GM11168 (cell line): ENCODE data around the gene PSG2.
"Not testable (repeated sequence)": the region's sequence is repeated elsewhere in the genome, so short reads cannot be mapped to it uniquely, and the experiment has no call there.

Experiments
- in situ Hi-C: fragments of 300-500 bp; cut with MboI; formaldehyde crosslinking; loops from one replicate; pipeline ENCODE4 v1.12.0; 2022; ENCODE audit warnings: low sequenced_read_pairs; ENCODE audit not compliant: unreplicated experiment

PSG2 gene

DNA sequence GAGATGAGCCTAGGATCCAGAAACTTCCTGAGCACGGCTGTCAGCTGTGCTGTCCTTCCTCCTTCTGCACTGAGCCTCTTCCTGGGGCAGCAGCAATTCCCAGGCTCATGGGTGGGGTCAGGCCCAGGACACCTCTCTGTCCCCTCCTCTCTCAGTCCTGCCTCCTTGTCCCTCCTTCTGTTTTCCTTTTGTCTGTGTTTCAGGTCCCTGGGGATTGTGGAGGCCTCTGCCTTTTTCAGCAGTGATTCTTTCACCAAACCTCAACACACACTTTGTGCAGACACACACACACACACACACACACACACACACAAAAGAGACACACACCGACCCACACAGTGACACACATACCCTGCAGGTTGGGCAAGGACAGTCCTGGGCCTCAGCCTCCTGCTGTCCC, at the start of gene PSG2:
Gene PSG2 (minus strand): TSS at position 101 of the 400 bp plus-strand sequence. CDS start 132 bp downstream, outside the sequence.
- in situ Hi-C loops: not testable (repeated sequence)

DNA sequence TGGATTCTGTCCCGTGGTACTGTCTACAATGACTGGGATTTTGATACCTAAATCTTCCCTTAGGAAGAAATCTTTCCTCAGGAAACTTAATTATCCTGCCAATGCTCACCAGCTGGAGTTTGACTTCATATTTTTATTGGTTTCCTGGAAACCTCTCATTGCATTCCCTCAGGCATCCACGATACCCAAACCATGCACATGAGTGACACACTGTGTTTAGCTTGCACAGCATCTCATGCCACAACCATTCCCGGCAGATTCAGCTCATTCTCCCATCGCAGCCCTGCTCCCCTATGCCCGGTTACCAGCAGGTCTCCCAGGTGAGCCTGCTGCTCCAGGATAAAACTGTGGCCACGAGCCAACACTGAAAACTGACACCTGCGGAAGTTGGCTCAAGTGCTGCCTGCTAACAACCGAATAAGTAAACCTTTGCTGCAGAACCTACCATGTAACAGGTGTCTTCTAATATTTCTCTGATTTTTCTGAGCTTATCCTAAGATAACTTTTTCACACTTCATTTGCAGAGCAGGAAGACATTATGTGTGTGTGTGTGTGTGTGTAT, 48.9 kb upstream of the PSG2 start:
- in situ Hi-C loops: not testable (repeated sequence)

DNA sequence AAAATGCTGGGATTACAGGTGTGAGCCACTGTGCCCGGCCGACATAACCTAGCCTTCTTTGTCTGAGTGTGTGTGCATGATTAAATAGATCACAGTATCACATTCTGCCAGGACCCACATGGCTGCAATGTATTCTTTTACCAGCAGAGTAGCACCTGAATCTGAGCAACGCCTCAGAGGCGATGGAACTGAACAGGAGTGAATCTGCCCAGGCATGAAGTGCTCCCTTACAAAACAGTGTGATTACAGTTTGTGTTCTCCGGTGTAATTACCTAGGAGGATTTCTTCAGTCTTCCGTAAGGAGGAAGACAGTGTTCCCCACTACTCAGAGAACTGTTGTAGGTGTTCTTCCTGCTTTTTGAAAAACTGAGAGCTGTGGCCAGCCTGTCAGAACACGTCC, 46.7 kb upstream of the PSG2 start:
- in situ Hi-C loops: not testable (repeated sequence)

DNA sequence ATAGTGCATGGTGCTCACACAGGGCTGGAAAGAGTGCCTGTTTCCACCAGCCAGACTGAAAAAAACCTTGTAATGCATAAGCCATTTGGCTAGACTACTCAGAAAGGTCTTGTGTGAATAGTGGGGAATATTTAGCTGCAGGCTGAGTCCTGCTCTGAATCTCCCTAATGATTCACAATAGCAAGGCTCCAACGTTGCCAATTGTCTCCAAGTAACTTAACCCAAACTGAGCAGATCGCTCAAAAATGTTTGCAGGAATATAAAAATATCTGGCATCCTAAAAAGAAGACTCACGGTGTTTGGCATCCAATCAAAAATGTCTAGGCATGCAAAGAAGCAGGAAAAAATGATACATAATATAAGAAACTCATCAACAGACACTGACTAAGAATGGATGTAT, 44.8 kb upstream of the PSG2 start:
- in situ Hi-C loops: not testable (repeated sequence)

DNA sequence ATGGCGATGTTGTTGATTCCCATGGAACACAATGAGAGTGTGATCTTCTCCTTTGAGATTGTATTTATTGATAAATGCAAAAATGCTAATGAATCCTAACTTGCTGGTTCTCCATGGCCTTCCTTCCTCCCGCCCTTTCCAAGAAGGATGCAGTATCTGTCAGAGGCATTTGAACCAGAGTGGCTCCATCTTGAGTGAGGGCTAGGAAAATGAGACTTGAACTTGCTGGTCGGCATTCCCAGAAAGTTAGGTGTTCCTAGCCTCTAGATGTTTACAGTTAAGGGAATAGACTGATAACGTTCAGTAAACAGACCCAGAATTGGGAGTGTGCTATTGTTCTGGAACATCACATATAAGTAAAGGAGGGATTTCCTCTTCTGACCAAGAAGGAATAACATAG, 44.2 kb upstream of the PSG2 start:
- in situ Hi-C loops: no loop called here

DNA sequence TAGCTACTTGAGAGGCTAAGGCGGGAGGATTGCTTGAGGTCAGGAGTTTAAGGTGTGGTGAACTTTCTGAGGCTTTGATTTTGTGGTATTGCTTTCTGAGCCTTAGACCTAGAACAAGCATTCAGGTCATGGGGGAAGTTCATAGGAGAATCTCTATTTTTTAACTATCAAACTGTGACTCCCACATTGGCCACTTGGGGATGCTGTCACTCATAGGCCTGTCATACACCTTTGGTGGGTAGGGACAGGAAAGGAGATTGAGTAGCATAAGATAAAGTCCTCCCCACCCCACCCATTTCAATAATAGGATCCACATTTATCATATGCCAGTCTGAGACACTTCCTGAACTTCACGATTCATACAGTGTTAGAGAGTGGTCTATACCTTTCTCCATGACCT, 41.9 kb upstream of the PSG2 start:
- in situ Hi-C loops: no loop called here

DNA sequence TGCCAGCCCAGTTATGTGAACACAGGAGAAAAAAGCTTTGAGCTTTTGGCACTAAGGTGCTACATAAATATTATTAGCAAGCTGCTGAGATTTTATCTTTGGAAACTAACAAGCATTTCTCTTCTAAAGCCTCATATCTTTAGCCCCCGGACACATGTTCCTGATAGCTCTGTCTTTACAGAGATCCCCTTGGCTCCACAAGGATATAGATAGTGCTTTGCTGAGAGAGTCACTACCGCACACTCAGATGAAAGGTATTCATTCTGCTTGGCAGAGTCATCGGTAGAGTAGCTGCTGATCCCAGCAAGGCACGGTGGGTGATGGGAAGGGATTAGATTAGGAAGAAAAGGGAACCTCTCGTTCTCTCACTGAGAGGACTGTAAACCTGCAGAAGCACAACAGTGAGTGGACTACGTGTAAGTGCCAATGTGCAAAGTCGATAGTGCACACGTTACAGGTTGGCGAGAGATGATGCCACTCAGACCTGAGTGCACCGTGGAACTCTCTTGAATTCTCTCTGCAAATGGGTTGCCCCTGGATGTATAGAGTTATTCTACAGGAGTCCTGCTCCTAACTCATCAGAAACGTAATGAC, 38.0 kb upstream of the PSG2 start:
- in situ Hi-C loops: not testable (repeated sequence)

DNA sequence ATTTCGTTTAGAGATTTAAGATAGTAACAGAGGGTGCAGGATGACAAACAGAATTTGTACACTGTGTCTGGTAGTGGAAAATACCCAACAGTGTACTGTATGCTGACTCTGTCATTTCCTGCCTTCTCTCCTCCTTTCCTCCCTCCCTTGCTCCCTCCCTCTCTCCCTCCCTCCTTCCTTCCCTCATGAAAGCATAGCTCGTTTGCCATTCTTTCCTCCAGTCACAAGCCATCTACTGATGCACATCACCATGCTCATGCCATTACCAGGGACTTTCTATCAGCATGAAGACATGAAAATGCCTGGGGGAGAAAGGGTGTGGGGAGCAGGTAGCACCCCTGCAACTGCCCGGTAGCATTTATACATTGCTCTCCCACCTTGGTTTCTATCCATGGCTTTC, 37.0 kb upstream of the PSG2 start:
- in situ Hi-C loops: not testable (repeated sequence)

DNA sequence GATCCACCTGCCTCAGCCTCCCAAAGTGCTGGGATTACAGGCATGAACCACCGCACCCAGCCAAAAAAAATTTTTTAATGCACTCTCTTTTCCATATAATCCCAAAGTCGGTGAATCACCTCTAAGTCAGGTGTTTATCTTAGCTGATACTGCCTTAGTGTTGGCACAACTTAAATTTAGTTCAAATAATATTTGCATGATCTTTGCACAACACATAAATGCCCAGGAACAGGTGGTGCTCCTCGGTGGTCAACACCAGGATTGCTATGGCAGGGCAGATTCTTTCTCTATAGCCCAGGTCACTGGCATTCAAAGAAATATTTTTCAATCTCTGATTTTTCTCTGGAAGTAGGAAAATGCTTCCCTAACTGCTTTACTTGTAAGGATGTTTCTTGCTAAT, 33.9 kb upstream of the PSG2 start:
- in situ Hi-C loops: not testable (repeated sequence)

DNA sequence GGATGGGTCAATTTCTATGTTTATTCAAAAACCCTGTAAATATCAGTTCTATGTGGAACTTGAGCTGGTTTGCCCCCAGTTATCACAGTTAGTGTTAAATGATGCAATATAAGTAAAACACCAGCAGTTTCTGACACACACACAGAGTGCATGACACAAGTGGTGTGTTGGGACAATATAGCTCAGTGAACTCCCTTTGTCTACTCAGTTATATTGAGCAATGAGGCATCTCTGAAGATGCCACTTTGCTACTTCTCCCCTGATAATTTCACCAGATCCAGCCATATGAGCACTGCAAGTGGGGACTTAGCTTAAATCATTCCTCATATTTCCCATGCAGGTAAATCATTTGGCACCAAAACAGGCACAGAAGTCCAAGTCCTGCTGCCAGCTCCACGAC, 33.0 kb upstream of the PSG2 start:
- in situ Hi-C loops: not testable (repeated sequence)

DNA sequence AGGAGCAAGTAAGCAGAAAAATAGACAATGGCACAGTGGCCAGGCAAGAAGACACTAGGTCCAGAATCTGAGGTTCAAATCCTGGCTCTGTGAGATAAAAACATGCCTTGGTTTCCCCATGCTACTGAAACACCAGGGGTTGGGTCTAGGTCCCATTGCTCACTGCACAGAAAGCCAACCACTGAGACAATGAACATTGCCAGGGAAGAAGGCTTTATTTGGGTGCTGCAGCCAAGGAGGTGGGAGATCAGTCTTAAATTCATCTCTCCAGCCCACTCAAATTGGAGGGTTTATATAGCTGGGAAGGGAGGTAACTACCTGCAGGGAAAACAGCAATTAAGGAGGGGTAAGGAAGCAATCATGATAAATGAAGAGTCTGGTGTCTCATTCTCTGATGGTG, 32.6 kb upstream of the PSG2 start:
- in situ Hi-C loops: not testable (repeated sequence)

DNA sequence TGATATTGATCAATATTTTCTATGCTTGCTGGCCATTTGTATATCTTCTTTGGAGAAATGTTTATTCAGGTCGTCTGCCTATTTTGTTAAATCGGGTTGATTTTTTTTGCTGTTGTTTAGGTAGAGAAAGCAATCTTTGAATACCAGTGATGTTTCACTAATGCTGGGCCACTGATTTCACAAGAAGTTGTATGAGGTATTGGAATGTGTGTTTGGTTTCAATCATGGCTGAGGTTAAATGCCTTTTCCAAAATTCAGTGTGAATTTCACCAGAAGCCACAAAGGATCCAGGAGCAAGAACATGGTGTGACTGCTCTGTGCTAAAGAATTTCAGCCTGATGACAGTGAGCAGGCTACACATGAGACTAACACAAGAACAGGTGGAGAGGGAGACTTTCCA, 32.1 kb upstream of the PSG2 start:
- in situ Hi-C loops: not testable (repeated sequence)

DNA sequence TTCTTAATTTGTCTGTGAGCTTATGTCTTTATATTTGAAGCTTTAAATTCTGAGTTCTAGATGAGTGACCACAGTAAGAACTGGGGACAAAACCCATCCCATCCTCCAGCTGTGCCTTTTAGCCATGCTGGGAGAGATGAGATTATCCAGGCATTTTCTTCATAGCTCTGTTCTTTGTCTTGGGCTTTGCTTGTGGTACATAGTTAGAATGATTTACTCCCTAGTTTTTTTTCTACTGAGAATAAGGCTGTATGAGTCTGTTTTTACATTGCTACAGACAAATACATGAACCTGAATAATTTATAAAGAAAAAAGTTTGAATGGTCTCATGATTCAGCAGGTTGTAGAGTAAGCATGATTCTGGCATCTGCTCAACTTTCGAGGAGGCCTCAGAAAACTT, 24.9 kb upstream of the PSG2 start:
- in situ Hi-C loops: not testable (repeated sequence)

DNA sequence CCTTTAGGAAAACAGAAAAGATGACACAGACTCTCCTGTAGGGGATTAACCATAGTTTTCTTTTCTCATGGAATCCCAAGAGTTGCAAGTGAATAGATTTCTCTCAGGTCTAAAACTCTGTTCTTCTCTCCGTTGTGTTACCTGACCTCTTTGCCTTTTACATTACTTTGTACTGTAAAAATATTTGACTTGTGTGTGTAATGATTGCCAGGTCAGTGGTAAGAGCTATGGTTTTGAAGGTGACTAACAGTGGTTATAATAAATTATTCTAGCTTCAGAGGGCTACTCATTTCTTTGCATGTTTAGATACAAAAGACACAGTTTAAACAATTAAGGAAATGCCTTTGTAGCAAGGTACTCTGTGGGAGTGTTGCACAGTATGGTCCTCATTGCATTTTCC, 23.0 kb upstream of the PSG2 start:
- in situ Hi-C loops: no loop called here

DNA sequence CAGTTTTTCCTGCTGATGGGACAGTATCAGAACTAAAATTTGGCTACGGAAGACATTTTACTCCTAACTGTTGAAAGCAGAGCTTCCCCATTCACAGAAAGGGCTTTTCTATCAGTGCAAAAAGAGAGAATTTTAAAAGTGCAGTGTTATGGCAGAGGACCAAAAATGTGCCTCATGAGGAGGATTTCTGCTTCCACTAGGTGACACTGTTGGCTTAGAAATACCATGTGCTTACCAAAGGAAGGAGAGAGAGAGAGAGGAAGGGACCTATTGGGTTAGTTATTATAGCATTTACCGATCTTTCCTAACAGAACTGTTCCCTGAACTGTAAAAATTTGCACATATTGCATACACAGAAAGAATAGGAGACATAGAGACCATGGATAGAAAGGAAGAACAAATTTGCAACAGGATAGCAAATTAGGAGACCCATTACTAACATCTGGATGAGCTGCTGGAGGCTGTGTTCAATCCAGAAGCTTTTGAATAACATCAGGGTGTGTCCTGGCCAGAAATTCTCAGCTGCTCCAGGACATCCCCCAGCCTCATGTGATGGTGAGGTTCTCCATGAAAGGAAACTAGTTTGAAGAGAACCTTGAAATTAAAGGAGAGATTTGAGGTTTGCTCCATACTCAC, 21.8 kb upstream of the PSG2 start:
- in situ Hi-C loops: not testable (repeated sequence)

DNA sequence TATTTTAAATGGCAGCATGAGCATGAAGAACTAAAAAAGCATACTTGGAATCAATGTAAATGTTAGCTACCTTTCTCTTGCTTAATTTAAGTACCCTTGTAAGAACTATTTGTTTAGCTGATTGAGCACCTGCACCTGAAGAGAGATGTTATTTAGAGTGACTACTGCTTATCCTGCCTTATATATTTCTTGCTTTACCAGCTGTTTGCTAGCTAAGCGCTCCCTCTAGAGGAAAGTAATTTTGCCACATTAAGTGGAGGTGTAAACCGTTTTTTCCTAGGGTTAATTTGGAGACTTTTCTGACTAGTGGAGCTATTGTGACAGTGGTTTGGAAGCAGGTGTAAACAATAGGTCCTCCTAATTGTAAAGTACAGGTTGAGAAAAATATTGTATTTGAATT, 19.4 kb upstream of the PSG2 start:
- in situ Hi-C loops: no loop called here

DNA sequence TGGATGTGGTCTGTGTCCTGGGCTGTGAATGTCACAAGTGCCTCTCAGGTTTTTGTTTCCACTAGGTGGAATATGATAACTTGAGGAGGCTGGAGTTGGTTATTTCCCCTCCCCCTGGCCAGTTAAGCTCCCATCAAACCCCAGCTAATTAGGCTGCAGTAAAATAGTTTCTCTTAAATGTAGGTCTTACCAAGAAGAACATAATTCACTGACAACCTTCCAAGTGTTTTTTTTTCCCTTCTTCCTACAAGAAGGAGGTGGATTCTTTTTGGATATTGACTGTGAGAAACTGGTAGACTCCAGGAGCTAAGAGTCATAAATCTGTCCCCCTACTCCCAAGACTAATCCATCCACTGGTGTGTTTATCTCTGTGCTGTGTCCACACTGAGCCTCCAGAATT, 15.9 kb upstream of the PSG2 start:
- in situ Hi-C loops: not testable (repeated sequence)

DNA sequence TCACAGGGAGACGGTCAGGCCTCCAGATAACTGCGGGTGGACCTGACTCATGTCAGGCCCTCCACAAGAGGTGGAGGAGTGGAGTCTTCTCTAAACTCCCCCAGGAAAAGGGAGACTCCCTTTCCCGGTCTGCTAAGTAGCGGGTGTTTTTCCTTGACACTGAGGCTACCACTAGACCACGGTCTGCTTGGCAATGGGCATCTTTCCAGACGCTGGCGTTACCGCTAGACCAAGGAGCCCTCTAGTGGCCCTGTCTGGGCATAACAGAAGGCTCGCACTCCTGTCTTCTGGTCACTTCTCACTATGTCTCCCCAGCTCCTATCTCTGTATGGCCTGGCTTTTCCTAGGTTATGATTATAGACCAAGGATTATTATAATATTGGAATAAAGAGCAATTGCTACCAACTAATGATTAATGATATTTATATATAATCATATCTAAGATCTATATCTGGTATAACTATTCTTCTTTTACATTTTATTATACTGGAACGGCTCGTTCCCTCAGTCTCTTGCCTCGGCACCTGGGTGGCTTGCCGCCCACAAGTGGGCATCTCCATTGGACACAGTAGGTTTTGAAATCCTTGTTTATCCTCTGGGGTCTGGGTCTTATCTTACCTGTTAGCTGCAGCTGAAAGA, 5.3 kb upstream of the PSG2 start:
- in situ Hi-C loops: not testable (repeated sequence)

DNA sequence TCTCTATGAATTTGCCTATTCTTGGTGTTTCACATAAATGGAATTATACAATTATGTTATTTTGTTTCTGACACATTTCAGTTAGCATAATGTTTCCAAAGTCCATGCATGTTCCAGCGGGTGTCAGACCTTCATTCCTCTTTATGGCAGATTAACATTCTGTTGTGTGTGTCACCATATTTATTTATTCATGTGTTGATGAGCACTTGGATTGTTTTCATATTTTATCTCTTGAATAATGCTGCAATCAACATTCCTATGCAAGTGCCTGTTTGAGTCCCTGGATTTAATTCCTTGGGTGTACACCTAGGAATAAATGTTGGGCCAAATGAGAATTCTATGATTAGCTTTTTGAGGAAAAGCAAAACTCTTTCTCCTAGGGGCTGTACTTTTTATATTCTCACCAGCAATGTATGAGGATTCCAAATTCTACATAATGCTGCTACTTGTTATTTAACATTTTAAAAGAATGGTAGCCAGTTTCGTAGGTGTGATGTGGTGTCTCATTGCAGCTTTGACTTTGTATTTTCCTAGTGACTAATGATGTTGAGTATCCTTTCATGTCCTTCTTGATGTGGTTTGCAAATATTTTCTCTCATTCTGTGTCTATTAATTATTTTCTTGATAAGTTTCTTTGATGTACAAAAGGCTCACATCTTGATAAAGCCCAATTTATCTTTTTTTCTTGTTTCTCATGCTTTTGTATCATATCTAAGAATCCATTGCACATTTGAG, 3.5 kb upstream of the PSG2 start:
- in situ Hi-C loops: not testable (repeated sequence)

DNA sequence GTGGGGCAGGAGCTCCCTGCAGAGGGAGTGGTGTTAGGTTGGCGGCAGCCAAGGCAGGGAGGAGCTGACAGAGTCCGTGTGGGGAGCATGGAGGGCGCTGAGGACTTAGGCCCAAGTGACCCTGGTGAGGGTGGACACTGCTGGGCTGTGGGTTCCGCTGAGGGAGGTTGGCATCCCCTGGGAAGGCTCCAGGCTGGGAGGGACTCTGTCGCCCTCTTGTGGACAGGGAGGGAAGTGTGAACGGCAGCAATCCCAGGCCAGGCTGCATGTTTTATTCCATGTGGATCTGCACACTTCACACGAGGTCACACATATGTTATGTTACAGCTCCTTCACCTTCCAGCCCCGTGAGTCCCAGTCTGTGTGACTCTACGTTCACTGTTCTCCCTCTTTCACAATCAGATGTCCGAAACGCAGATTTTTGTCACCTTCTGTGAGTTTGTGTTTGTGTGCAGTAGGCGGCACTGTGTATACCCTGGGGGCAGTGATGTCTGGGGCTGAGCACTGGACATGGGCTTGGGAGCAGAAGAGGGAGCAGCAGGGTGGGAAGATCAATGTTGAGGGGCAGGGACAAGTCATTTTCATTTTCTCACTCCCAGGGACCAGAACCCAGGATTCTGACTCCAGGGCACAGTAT, 1.8 kb upstream of the PSG2 start:
- in situ Hi-C loops: not testable (repeated sequence)
